NCI-H2081 (cell line): ENCODE measurements around the gene STMND1.
"Not testable (repeated sequence)": the region's sequence is repeated elsewhere in the genome, so short reads cannot be mapped to it uniquely, and the experiment has no call there.

Experiments
- DNase-seq, 2 experiments: peaks; one replicate each; lab custom pipeline; 2025; lab: John Stamatoyannopoulos, UW

The STMND1 gene

DNA sequence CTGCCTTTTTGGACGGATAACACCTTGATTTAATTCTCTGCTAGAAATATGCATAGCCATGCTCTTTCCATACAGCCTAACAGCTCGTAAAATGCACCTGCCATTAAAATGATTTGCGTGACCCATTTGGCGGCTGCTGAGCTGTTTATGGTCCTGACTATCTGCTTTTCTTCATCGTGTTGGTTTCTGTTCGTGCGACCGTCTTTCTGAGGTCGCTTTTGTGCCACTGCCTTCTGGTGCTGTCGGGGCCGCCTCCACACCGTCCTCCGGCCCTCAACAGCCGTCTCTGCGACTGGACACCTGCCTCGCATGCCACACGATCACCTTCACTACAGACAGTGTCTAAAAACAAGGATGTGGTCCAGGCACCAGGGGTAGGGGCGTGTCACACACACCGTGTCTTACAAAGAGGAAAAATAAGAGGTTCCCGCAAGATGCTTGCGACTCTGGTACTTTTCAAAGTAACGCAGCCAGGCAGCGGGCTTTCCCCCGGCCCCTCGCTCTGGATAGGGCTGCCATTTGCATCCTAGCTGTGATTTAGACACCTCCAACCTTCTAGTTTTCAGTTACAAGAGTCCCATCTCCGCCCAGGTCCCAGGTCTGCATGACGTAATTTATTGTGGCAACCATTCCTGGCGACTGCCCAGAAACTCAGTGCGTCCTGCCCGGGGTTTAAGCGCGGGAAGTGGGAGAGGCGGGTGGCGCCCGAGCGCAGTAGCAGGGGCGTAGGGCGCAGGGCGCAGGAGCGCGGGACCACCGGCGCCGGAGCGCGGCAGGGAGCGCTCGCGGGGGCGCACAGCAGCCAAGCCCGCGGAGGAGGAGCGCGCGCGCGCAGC lies at the start of gene STMND1:
TSS of gene STMND1 (plus strand) at position 629 of the 836 bp plus-strand sequence. CDS start 208 bp downstream, outside the sequence.
- DNase-seq, result peak; percentile 48 to 78

GRCh38 chr6:17054647-17055046 lies 47.2 kb upstream of the STMND1 start:
- no peak for DNase-seq

- DNase-seq, result no peak
Measured at GRCh38 chr6:17057322-17057721, 44.5 kb upstream of the STMND1 start.

GRCh38 chr6:17058550-17058949 lies 43.3 kb upstream of the STMND1 start:
- no peak for DNase-seq

- no peak for DNase-seq
Measured at GRCh38 chr6:17059022-17059421, 42.8 kb upstream of the STMND1 start.

- DNase-seq, result no peak
Measured at GRCh38 chr6:17059850-17060249, 42.0 kb upstream of the STMND1 start.

DNA sequence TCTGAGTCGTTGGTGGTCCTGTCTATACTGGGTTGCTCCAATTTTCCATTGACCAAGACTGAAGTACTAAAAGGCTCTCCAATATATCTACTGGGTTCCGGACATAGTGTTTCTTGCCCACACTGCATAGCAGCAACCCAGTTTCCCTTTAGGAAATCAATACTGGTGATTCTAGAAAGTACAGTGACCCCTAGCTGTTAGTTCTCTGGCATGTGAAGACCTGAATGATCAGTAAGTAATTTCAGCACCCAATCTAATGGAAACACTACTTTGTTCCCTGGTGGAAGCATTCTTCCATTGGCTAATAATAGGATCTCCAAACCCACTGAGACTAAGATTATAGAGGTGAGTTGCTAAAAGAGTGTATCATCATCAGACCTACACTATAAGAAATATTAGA lies 40.8 kb upstream of the STMND1 start:
- DNase-seq, result no peak

DNA sequence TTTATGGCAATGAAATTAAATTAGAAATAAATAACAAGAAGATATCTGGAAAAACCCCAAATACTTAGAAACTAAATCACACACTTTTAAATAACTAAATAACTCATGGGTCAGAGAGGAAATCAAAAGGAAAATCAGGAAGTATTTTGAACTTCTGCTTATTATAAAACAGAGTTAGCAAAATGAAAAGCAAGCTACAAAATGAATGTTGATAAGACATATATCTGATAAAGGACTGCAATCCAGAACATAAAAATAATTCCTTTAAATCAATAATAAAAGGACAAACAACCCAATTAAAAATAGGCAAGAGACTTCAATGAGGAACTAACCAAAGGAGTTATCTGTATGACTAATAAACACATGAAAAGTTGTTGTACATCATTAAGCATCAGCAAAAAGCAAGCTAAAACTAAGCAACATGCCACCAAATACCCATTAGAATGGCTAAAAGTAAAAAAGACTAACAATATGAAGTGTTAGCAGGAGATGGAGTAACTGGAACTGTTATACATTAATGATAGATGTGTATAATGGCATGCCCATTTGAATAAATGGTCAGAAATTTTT lies 38.9 kb upstream of the STMND1 start:
- no peak for DNase-seq

GRCh38 chr6:17064975-17065374 lies 36.9 kb upstream of the STMND1 start:
- DNase-seq, result no peak

GRCh38 chr6:17066610-17067009 lies 35.2 kb upstream of the STMND1 start:
- DNase-seq, result no peak

DNA sequence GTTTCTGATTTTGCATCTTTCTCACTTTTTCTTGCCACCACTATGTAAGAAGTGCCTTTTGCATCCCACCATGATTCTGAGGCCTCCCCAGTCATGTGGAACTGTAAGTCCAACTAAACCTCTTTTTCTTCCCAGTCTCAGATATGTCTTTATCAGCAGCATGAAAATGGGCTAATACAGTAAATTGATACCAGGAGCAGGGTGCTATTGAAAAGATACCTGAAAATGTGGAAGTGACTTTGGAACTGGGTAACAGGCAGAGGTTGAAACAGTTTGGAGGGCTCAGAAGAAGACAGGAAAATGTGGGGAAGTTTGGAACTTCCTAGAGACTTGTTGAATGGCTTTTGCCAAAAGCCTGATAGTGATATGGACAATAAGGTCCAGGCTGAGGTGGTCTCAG lies 32.9 kb upstream of the STMND1 start:
- not testable (repeated sequence) for DNase-seq

DNA sequence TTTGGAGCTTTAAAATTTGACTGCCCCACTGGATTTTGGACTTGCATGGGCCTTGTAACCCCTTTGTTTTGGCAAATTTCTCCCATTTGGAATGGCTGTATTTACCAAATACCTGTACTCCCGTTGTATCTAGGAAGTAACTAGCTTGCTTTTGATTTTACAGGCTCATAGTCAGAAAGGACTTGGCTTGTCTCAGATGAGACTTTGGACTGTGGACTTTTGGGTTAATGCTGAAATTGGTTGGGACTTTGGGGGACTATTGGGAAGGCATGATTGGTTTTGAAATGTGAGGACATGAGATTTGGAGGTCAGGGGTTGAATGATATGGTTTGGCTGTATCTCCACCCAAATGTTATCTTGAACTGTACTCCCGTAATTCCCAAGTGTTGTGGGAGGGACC lies 31.4 kb upstream of the STMND1 start:
- not testable (repeated sequence) for DNase-seq

- DNase-seq, result not testable (repeated sequence)
Measured at GRCh38 chr6:17073596-17073995, 28.3 kb upstream of the STMND1 start.

DNA sequence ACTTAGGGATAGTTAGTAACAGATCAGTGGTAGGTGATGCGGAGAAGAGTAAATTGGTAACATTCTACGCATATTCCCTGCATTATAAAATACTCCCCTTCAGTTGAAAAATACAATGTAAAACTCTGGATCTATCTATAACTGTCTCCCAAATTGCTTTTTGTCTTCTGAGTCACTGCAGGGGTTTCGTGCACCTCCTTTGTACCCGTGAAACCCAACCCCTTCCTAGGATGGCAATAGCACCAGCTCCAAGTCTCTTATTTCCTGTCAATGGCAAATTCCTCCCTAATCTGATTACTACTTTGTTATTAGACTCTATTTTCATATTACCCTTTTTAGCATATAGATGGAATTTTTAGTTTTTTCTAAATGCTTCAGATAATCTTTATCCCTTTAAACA lies 20.6 kb upstream of the STMND1 start:
- DNase-seq, result no peak

DNA sequence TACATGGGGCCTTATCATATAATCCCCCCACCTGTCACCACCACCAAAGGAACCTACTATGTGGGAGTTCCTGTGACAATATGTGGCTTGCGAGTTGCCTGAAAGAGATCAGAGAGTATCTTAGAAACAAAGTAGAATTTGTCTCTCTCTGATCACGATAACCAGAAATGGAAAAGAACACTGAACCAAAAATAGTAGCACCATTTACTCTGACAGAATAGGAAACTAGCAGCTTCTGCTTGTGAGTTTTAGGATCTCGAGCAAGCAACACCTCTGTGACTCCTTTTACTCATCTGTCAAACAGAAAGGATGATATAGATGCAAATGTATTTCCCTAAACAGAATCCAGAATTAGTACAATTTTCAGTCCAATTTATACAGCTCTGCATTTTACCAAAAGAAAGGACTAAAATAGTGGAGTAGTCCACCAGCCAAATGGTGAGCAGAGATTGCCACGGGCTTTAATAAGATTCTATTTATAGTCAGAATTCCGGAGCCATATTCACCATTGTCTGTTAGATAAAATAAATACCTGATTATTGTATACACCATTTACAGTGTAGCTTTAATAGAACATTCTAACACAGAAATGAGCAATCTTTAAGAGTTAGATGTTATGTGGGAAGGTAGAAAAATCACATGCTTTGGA lies 19.9 kb upstream of the STMND1 start:
- no peak for DNase-seq

- DNase-seq, result no peak
Measured at GRCh38 chr6:17083397-17083796, 18.5 kb upstream of the STMND1 start.

DNA sequence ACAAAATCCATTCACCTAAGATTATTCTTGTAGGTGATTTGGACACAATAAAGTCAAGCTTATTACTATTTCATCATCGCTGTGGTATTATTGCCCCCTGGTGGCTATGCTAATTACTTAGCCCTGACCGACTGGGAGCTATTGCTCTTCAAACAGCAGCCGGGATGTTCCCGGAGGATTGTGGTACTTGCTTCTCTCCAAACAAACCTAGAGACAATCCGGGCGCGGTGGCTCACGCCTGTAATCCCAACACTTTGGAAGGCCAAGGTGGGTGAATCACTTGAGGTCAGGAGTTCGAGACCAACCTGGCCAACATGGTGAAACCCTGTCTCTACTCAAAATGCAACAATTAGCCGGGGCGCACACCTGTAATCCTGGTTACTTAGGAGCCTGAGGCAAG lies 15.4 kb upstream of the STMND1 start:
- DNase-seq, result peak; percentile 37 to 56

DNA sequence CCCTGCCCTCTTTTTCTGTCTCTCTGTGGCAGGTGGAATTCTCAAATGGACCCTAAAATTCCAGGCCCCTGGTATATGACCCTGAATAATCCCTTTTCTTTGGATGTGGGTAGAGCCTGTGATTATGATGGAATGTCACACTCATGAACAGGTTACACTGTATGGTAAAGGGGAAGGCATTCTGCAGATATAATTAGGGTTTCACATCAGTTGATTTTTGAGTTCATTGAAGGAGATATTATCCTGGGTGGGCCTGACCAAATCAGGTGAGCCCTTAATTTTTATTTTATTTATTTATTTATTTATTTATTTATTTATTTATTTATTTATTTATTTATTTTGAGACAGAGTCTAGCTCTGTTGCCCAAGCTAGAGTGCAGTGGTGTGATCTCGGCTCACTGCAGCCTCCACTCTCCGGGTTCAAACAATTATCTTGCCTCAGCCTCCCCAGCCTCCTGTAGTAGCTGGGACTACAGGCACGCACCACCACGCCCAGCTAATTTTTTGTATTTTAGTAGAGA lies 13.7 kb upstream of the STMND1 start:
- DNase-seq, result no peak

GRCh38 chr6:17091122-17091521 lies 10.7 kb upstream of the STMND1 start:
- DNase-seq, result no peak

DNA sequence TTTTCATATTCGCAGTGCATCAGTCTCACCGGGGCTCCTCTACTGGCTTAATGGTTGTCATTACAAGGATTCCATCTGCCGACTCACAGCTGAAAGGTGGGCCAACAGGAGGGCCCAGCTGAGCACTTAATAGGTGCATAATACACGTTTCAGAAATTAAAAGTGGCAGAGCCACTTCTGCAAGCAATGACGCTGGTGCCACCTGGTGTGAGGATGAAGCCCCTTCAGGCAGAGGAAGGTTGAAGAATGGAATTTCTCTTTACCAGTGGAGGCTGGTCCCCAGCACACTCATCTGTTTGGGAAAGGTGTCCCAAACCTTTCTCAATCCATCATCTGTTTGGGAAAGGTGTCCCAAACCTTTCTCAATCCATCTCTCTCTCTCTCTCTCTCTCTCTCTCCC lies 8.2 kb upstream of the STMND1 start:
- DNase-seq, result peak in 1 of 2 experiments; percentile 15

DNA sequence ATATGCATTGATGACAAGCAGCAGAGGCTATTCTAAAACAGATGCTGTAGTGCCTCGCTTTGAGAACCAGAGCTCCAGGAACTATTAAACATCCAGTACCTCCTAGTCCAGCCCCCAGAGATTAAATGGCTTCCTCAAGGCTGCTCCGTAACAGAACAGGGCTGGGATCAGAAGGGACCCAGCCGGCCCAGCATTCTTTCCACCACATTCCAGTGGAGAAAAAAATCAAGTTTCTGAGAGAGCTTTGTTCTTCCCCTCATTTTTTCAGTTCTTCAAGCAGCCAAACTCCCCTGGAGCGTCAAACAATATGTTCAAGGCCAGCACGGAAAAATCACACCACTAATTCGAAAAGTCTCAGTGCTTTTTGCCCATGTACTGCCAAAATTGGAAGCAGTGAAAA lies 5.8 kb upstream of the STMND1 start:
- DNase-seq, result no peak

GRCh38 chr6:17096652-17097051 lies 5.2 kb upstream of the STMND1 start:
- DNase-seq, result peak; percentile 13 to 54

DNA sequence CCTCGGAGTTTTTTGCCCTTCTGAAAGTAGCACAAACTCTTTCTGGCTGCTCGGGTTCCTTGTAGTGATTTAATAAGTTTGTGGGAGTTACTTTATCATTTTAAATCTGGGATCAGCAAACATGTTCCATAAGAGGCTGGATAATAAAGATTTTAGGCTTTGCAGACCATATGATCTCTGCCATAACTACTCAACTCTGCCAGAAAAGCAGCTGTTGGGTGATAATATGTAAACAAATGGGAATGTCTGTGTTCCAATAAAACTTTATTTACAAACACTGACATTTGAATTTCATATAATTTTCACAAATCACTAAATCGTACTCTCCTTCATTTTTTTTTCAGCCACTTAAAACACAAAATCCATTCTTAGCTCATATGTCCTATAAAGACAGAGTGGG lies 3.9 kb upstream of the STMND1 start:
- no peak for DNase-seq
